GM12875 (cell line): ENCODE measurements around the gene SFRP4.
A peak's percentile ranks its signal among the peaks of the same experiment; 100 is the strongest.

Source experiments
- H3K4me3 ChIP-seq: one replicate; pipeline ENCODE4 v1.5.1; 2011; ENCODE audit warnings: low read depth, low read length, control low read depth
- CTCF ChIP-seq: IDR thresholded peaks from 2 replicates; pipeline ENCODE4 v1.5.1; 2011; ENCODE audit warnings: low read depth, mild to moderate bottlenecking, control low read depth, inconsistent platforms, low read length, moderate library complexity, borderline replicate concordance; ENCODE audit not compliant: insufficient read depth

SFRP4 gene

GRCh38 chr7:37916017-37916672 lies 472 bp downstream of the SFRP4 start:
- no peak overlapping the region for H3K4me3 ChIP-seq
- peak; percentile 6; the same call in 1 of the 2 replicates for TF ChIP-seq CTCF

GRCh38 chr7:37915438-37915837 lies 1.2 kb downstream of the SFRP4 start:
- no peak for TF ChIP-seq CTCF
- H3K4me3 ChIP-seq, result no peak overlapping the region

- no peak overlapping the region for H3K4me3 ChIP-seq
- TF ChIP-seq CTCF, result no peak
These were observed 3.9 kb downstream of the SFRP4 start for GRCh38 chr7:37912756-37913155.

- no peak for TF ChIP-seq CTCF
- H3K4me3 ChIP-seq, result no peak overlapping the region
These were observed 8.3 kb downstream of the SFRP4 start for GRCh38 chr7:37908221-37908788.

- H3K4me3 ChIP-seq, result no peak overlapping the region
- TF ChIP-seq CTCF, result no peak
These were observed 14.6 kb downstream of the SFRP4 start for GRCh38 chr7:37901890-37902524.

GRCh38 chr7:37901236-37901827 lies 15.3 kb downstream of the SFRP4 start:
- no peak overlapping the region for H3K4me3 ChIP-seq
- TF ChIP-seq CTCF, result no peak

- TF ChIP-seq CTCF, result no peak
- no peak overlapping the region for H3K4me3 ChIP-seq
These were observed 16.8 kb downstream of the SFRP4 start for GRCh38 chr7:37899712-37900247.
